Measurements from ENCODE around the gene ANGEL1. TPM values are rescaled to one million over a fixed set of nuclear protein-coding genes. Genes with fewer than 3 reads are reported as not detected.

Gene ANGEL1
- total and polyA plus RNA-seq, 2 of the 13 experiments (the other 11 are each of a cell fraction or from before 2014, with no cell fraction given): 14.3 to 20.1 TPM

- H2AFZ ChIP-seq (ENCODE audit: low read length): peak overlapping the region; percentile 23
- no peak overlapping the region for H3K27ac ChIP-seq (ENCODE audit: extremely low read length, insufficient read depth, low read length)
- peak; percentile 62 for TF ChIP-seq ZNF777 (CRISPR knock-in tag; IDR thresholded peaks at IDR 0.05)
- TF ChIP-seq ZNF687 (CRISPR knock-in tag; IDR thresholded peaks at IDR 0.05): peak; percentile 42; the same call in 1 of the 2 replicates
- TF ChIP-seq PBX2 (CRISPR knock-in tag; IDR thresholded peaks at IDR 0.05): peak; percentile 30; the same call in 1 of the 2 replicates
- TF ChIP-seq KDM2A (CRISPR knock-in tag; IDR thresholded peaks at IDR 0.05; ENCODE audit: borderline replicate concordance, low read depth): 0 out of 2 replicates have a peak, but pooled peaks have one; percentile 27
- 0 out of 2 replicates have a peak, but pooled peaks have one; percentile 32 for TF ChIP-seq NKX3-1 (CRISPR knock-in tag; IDR thresholded peaks at IDR 0.05)
- TF ChIP-seq HOXA9 (CRISPR knock-in tag; IDR thresholded peaks at IDR 0.05; ENCODE audit: borderline replicate concordance): no peak
- no peak for TF ChIP-seq DRAP1 (CRISPR knock-in tag; IDR thresholded peaks at IDR 0.05)
- no peak for TF ChIP-seq TBX3 (IDR thresholded peaks at IDR 0.05; ENCODE audit: borderline replicate concordance)
- peak; percentile 41; the same call in 1 of the 2 replicates for TF ChIP-seq PRDM10 (CRISPR knock-in tag; IDR thresholded peaks at IDR 0.05; ENCODE audit: low read depth)
- no peak for TF ChIP-seq ZNF550 (CRISPR knock-in tag; IDR thresholded peaks at IDR 0.05; ENCODE audit: borderline replicate concordance)
- no peak for TF ChIP-seq KMT2B (CRISPR knock-in tag; IDR thresholded peaks at IDR 0.05)
- no peak for TF ChIP-seq MAX (IDR thresholded peaks at IDR 0.05)
- TF ChIP-seq ZNF263 (CRISPR knock-in tag; IDR thresholded peaks at IDR 0.05): peak; percentile 45; the same call in 1 of the 2 replicates
Observed at GRCh38 chr14:76772300-76773187, 40.1 kb downstream of the ANGEL1 start.

More at GRCh38 chr14:76772300-76773187, 40.1 kb downstream of the ANGEL1 start:
- H3K4me1 ChIP-seq (ENCODE audit: insufficient read depth, low read length): peaks cover 29% of the 10 kb centered on the region
- no peaks in the 10 kb centered on the region for H3K36me3 ChIP-seq (replicated peaks in 1 of 2; ENCODE audit: control insufficient read depth in 1 of 2, insufficient read depth in 2 of 2, low read length in 2 of 2)
- peaks cover 1 to 8% of the 10 kb centered on the region in 2 experiments; a peak in 2 of 5 replicates for H3K27me3 ChIP-seq (ENCODE audit: control insufficient read depth in 1 of 2, insufficient read depth in 2 of 2, low read length in 2 of 2)
- peak overlapping the region; percentile 23 to 61 (median 47); a peak in 5 of 6 replicates for H3K4me3 ChIP-seq (replicated peaks in 1 of 3; ENCODE audit: insufficient read depth in 1 of 3, low read depth in 2 of 3, low read length in 3 of 3)
- ChIA-PET POLR2A (interaction anchor here (1.3 to 1.4 kb wide), 2 partner anchors 11 to 12 kb away, joined by 4 to 5 read pairs; partner anchors contain the start of gene VASH1), CTCF (ENCODE audit: low intra/inter-chr PET ratio, low total read pairs) (no interaction called here)
- H3K4me2 ChIP-seq (ENCODE audit: low read depth, low read length): peak overlapping the region; percentile 86
- no peak for FAIRE-seq
- peak overlapping the region; percentile 37; the same call in 1 of the 2 replicates for H3K9ac ChIP-seq (ENCODE audit: insufficient read depth, low read depth, low read length)
- no peak for DNase-seq (ENCODE audit: low spot score)
- no TSS peak for BruUV-seq (replicated peaks)
- WGBS (ENCODE audit: low lambda C conversion rate): 23% methylated on average over 7 of the region's 13 CpGs
- intact Hi-C loops (cut with micrococcal nuclease; ENCODE audit: unreplicated experiment) (no loop called here), in situ Hi-C loops (cut with HindIII; ENCODE audit: extremely low pct_ligation_motif_present, low pct_unique_long_range_greater_than_20kb) (no loop called here)
- ATAC-seq: peak; percentile 23
- no peaks in the 10 kb centered on the region for H3K9me3 ChIP-seq (ENCODE audit: low read length)
- H4K20me1 ChIP-seq (ENCODE audit: insufficient read depth, low read length): no peaks in the 10 kb centered on the region
- H3K79me2 ChIP-seq (ENCODE audit: insufficient read depth, low read length): no peaks in the 10 kb centered on the region

Data from HepG2 (cell line).